H1 (cell line): ENCODE measurements around the gene PKN1. TPM values are rescaled to one million over a fixed set of nuclear protein-coding genes. Genes with fewer than 3 reads are reported as not detected.

Experiments used
- NANOG ChIP-seq: IDR thresholded peaks from 2 replicates; pipeline ENCODE4 v1.6.1; 2011; ENCODE audit warnings: low read length, low read depth, mild to moderate bottlenecking, inconsistent platforms; ENCODE audit not compliant: insufficient read depth, poor library complexity, severe bottlenecking
- SP4 ChIP-seq: IDR thresholded peaks from 2 replicates; pipeline ENCODE4 v1.6.1; 2012; ENCODE audit warnings: low read length, inconsistent platforms
- polyA plus RNA-seq, 7 experiments: library from polyadenylated mRNA; depleted of rRNA in 3 of 7; stranded (reverse) in 5 of 7; unstranded in 2 of 7; fragments of >200 nt in 5 of 7; fragments of 200-250 nt in 2 of 7; gene quantifications; 1 replicate in 5 of 7; 2 replicates in 1 of 7; 4 replicates in 1 of 7; pipeline versions ENCODE4 v1.2.1 to v1.2.3, GENCODE V29; 2011 to 2013; ENCODE audit warnings: missing spikeins in 2 of 7, mixed read lengths in 2 of 7
- total RNA-seq: library from RNA; stranded (reverse); fragmentation: NEBNext Ultra II Directional; extraction: Animal tissue kit (Norgen Biotek cat#: 25700); gene quantifications from 2 replicates; pipeline ENCODE4 v1.2.1, GENCODE V29; 2021

The PKN1 gene
- total and polyA plus RNA-seq, 2 of the 8 experiments (the other 6 are each of a cell fraction or from before 2014, with no cell fraction given) = 65.2 to 162 TPM

DNA sequence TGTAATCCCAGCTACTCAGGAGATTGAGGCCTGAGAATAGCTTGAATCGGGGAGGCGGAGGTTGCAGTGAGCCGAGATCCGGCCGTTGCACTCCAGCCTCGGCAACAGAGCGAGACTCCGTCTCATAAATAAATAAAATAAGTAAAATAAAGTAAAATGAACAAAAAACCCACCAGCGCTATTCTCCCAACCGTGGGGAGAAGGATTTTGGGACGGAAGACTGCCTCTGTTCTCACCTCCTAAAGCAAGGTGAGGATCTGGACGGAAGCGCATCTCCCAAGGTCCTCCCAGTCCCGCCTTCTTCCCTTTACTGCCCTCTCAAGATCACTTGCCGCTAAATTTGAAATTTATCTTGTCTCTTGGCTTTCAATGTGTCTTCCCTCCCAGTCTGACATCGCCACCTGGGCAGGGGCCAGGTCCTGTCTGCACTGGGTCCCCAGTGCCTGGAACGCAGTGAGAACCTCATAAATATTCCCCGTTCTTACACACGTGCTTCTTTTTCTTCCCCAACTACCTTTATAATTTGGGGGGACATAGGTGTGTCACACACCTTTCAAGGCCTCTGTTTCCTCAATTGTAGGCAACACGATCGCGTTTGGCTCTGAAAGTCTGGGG, 86.2 kb downstream of the PKN1 start (continued):
- TF ChIP-seq SP4 (no peak), NANOG (no peak)
